Measurements from ENCODE around the gene WDR75.
"Not testable (repeated sequence)": the region's sequence is repeated elsewhere in the genome, so short reads cannot be mapped to it uniquely, and the experiment has no call there.

WDR75 gene

GRCh38 chr2:189440947-189441708 lies at the start of gene WDR75:
TSS of gene WDR75 (plus strand) at chr2:189441474. CDS start at chr2:189441493, 19 bp downstream.
- peak; percentile 94 for DNase-seq (ENCODE audit: low read depth)

DNA sequence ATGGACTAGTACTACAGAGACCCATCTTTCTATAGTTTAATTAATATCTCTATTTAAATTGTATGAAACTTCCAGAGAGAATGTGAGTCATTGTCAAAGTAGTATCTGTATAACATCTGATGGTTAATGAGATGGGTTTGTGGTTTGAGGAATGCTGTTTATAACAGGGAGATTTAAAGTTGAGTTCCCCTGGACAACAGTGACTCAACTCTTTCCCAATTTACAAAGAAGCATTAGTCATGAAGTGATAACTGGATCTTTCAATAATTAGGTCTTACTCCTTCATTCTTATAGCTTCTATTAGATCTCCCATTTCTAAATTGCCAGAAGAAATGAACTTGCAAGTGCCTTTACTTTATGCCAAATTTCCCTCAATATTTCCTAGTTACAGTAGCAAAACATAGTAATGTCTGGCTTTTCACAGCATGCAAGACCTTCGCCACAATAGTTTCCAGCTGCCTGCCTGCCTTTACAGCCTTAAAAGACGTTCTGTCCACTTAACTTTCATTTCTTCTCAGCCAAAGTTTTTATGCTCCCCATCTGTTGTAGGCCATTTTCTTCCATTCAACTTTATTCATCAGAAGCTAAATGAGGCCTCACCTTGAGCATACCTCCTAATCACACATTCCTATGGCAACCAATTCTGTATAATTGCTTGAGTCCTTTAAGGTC lies 47.7 kb upstream of the WDR75 start:
- peak; percentile 94 for DNase-seq (ENCODE audit: low read depth)

DNA sequence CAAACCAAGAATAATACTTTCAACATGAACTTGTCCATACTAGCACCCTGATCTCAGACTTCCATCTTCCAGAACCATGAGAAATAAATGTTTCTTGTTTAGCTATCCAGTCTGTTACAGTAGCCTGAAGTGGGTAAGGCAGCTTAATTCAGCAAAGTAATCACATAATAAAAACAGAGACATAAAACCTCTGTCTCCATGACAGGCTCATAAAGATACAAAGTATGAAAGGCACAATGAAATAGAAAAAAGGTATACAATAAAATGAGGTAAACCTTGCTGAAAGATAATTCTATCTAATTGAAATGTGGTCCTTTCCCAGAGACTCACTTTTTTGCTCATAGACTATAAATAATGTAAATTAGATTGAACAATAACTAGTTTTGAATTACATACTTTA lies 46.7 kb upstream of the WDR75 start:
- DNase-seq (ENCODE audit: low read depth): no peak

GRCh38 chr2:189402932-189403331 lies 38.3 kb upstream of the WDR75 start:
- peak; percentile 40 for DNase-seq (ENCODE audit: low read depth)

DNA sequence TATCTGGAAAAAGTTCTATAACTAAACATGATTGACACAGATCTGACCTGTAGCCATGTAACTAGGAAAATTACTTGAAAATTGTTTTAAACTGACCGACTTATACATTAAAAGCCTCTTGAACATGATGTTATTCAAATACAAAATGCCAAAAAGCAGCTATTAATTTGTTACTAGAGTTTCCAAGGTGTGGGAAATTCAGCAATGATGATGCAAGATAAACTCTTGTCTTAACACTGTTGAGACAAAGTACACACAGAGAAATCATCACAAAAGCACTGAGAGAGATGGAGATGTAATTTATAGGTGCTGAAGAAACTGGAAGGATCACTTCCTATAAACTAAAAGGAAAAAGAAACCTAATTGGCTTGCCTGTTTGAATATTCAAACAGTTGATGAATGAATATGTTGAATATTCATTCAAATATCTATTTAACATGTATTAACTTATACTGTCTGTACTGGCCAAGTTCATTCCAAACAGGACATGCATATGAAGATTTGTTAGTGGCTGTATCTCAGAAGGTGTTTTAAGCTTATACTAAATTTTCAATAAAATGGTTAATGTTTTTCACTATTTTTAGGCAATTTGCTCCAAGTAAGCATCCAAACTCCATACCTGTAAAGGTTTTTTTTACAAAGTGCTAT lies 34.6 kb upstream of the WDR75 start:
- no peak for DNase-seq (ENCODE audit: low read depth)

DNA sequence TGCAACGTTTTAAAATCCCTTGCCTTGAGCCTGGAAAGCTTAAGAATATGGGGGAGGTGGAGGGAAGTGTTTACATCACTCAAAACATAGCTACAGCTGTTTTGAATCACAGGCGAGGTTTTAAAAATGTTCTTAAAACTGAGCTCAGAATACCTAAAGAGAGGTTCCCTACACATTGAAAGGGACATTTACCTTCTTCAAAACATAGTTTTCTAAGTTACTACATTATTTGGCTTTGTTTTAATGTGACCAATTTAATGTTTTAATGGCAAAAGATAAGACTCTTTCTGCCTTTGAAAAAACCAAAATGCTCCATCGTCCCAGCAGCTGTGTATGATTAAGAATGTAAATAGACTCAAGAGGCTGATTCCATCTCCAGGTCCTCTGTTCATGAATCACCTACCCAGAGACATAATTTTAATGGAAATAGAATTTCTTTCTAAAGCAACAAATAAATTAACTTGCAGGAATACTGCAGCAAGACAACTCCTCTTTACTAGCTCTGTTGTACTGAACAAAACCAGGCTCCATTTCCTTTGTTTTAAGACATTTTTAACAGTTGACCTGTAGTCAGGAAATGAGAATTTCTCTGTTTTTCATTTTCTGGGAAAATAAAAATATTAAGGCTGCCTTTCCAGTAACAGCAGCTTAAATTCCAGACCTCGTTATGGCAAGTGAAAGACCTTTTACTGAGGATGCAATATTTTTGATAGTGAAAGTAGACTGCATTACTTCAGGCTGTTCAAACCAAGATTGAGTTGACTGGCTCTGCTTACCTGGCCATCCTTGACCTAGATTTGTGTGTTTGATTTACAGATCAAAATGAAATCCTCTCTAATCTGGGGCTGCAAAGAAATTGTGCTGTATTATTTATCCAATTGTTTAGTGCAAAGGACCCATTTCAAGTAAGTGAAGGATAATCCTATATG lies 33.7 kb upstream of the WDR75 start:
- DNase-seq (ENCODE audit: low read depth): peak; percentile 71

DNA sequence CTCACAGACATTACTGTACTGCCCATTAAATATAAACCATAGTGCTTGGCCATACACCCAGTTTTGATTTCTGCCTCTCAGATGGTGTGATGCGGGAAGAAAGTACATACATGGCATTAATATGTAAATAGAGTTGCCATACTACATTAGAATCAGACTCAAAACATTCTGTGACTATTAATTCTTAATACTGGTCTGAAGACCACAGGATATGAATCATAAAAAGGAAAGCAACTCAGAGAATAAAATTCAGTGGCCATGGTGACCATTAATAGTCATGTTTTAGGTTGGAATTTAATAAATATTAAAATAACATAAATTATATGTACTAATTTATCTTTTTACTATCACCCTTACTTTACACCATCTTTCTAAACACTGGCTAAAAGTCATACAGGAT lies 33.0 kb upstream of the WDR75 start:
- no peak for DNase-seq (ENCODE audit: low read depth)

GRCh38 chr2:189409131-189409530 lies 32.1 kb upstream of the WDR75 start:
- no peak for DNase-seq (ENCODE audit: low read depth)

DNA sequence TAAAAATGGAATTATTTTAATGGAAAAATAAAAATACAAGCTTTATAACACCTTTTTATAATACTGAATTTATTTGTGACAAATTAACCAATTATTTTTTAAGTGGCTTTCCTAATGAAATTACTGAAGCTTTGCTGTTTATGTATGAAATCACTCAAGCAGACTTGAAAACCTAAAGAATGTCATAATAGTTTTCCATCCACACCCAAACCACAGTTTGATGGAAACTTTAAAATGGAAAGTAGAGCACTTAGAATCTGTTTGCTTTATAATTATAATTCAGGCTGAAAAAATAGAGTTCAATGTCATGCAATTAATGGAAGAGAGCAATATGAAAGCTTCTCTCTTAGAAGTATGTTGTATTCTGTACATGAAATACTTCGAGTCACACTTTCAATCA lies 31.6 kb upstream of the WDR75 start:
- no peak for DNase-seq (ENCODE audit: low read depth)

DNA sequence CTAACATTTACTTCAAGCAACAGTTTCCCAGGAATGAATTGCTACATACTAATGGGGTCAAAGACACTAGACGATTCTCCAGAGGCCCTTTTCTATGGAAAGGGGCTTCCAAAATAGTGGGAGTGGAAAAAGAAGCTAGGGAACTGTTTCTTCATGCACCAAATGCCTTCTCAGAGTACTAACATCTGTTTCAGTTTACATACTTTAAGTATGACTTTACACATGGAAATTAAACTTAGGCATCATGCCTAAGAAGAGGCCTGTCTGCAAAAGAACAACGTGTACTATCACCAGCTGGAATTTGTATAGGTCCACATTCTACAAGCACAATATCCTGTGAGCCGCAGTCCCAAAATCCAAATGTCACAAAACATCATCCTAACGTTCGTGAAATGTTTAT lies 29.4 kb upstream of the WDR75 start:
- peak; percentile 98 for DNase-seq (ENCODE audit: low read depth)

GRCh38 chr2:189412330-189412953 lies 28.8 kb upstream of the WDR75 start:
- peak; percentile 70 for DNase-seq (ENCODE audit: low read depth)

- no peak for DNase-seq (ENCODE audit: low read depth)
Observed at GRCh38 chr2:189413249-189413648, 28.0 kb upstream of the WDR75 start.

- DNase-seq (ENCODE audit: low read depth): peak; percentile 57
Observed at GRCh38 chr2:189421644-189422043, 19.6 kb upstream of the WDR75 start.

- DNase-seq (ENCODE audit: low read depth): no peak
Observed at GRCh38 chr2:189424961-189425360, 16.3 kb upstream of the WDR75 start.

DNA sequence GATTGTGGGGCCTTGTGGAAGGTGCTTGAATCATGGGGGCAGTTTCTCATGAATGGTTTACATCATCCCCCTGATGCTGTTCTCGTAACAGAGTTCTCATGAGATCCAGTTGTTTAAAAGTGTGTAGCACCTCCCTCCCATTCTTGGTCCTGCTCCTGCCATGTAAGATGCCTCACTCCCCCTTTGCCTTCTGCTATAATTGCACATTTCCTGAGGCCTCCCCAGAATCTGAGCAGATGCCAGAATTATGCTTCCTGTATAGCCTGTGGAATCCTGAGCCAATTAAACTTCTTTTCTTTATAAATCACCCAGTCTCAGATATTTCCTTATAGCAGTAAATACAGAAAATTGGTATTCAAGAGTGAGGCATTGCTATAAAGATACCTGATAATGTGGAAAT lies 15.6 kb upstream of the WDR75 start:
- no peak for DNase-seq (ENCODE audit: low read depth)

DNA sequence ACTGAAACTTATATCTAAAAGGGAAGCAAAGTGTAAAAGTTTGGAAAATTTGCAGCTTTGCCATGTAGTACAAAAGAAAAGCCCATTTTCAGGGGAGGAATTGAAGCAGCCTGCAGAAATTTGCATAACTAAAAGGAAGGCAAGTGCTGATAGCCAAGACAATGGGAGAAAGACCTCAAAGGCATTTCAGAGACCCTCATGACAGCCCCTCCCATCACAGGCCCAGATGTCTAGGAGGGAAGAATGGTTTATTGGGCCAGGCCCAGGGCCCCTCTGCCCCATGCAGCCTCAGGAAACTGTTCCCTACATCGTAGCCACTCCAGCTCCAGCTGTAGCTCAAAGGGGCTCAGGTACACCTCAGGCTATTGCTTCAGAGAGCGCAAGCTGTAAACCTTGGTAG lies 14.4 kb upstream of the WDR75 start:
- DNase-seq (ENCODE audit: low read depth): no peak

DNA sequence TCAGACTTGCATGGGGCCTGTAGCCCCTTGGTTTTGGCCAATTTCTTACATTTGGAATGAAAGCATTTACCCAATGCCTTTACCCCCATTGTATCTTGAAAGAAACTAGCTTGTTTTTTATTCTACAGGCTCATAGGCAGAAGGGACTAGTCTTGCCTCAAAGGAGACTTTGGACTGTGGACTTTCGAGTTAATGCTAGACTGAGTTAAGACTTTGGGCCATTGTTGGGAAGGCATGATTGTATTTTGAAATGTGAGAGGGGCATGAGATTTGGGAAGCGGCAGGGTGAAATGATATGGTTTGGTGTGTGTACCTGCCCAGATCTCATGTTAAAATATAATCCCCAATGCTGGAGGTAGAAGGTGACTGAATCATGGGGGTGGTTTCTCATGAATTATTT lies 13.4 kb upstream of the WDR75 start:
- DNase-seq (ENCODE audit: low read depth): no peak

DNA sequence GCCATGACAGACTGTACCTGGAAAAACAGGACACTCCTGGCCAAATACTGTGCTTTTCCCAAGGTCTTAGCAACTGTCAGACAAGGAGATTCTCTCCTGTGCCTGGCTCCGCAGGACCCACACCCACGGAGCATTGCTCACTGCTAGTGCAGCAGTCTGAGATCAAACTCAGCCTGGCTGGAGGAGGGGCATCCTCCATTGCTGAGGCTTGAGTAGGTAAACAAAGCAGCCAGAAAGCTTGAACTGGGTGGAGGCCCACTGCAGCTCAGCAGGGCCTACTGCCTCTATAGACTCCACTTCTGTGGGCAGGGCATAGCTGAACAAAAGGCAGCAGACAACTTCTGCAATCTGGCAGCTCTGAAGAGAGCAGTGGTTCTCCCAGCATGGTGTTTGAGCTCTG lies 10.8 kb upstream of the WDR75 start:
- DNase-seq (ENCODE audit: low read depth): not testable (repeated sequence)

DNA sequence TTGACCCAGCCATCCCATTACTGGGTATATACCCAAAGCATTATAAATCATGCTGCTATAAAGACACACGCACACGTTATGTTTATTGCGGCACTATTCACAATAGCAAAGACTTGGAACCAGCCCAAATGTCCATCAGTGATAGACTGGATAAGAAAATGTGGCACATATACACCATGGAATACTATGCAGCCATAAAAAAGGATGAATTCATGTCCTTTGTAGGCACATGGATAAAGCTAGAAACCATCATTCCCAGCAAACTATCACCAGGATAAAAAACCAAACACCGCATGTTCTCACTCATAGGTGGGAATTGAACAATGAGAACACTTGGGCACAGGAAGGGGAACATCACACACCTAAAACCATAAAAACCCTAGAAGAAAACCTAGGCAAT lies 5.5 kb upstream of the WDR75 start:
- not testable (repeated sequence) for DNase-seq (ENCODE audit: low read depth)

DNA sequence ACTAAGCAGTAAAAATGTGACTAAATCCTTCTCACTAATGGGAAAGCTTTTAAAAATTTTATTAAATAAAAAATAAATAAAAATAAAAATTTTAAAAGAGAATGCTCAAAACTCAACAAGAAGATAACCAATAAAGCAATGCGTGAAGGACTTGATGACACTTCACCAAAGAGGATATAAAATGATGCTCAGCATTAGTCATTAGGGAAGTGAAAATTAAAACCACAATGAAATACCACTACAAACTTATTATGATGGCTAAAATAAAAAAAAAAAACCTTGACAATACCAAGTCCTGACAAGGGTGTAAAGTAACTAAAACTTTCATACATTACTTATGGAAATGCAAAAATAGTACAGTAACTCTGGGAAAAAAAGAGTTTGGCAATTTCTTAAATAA lies 3.3 kb upstream of the WDR75 start:
- no peak for DNase-seq (ENCODE audit: low read depth)

- DNase-seq (ENCODE audit: low read depth): no peak
Observed at GRCh38 chr2:189439342-189439741, 1.9 kb upstream of the WDR75 start.

- no peak for DNase-seq (ENCODE audit: low read depth)
Observed at GRCh38 chr2:189440644-189440946, 679 bp upstream of the WDR75 start.
